HepG2 (cell line): ENCODE data around the gene NSD1. TPM values are rescaled to one million over a fixed set of nuclear protein-coding genes. Genes with fewer than 3 reads are reported as not detected.

Experiments
- ARNTL ChIP-seq: sonication (generic); formaldehyde crosslinking; IDR thresholded peaks from 2 replicates; pipeline ENCODE4 v1.4.0; 2020; ENCODE audit warnings: mild to moderate bottlenecking, missing genetic modification reagents
- CEBPB ChIP-seq: IDR thresholded peaks from 2 replicates; pipeline ENCODE4 v1.6.1; 2011; ENCODE audit warnings: low read depth, low read length, improper control_type of control experiment, borderline replicate concordance
- CENPT ChIP-seq: sonication (generic); formaldehyde crosslinking; IDR thresholded peaks from 2 replicates; pipeline ENCODE4 v1.8.0; 2022; ENCODE audit warnings: low read depth, mild to moderate bottlenecking, moderate library complexity, missing genetic modification reagents
- ELF3 ChIP-seq: IDR thresholded peaks from 2 replicates; pipeline ENCODE4 v1.6.1; 2016; ENCODE audit warnings: missing genetic modification reagents, missing compliant biosample characterization
- EP300 ChIP-seq, 3 experiments: sonication (generic) in 1 of 3; formaldehyde crosslinking in 1 of 3; IDR thresholded peaks; 2 replicates each; pipeline versions ENCODE4 v1.5.1 to v1.6.1; 2011 to 2020; ENCODE audit warnings: low read depth in 2 of 3, low read length in 2 of 3, borderline replicate concordance in 1 of 3, improper control_type of control experiment in 1 of 3, mild to moderate bottlenecking in 1 of 3, missing genetic modification reagents in 1 of 3, moderate library complexity in 1 of 3
- GABPB1 ChIP-seq: IDR thresholded peaks from 2 replicates; pipeline ENCODE4 v1.6.1; 2016; ENCODE audit warnings: mild to moderate bottlenecking, missing genetic modification reagents, moderate library complexity, missing compliant biosample characterization
- GATAD2A ChIP-seq: IDR thresholded peaks from 2 replicates; pipeline ENCODE4 v1.6.1; 2016
- MAX ChIP-seq: IDR thresholded peaks from 2 replicates; pipeline ENCODE4 v1.6.1; 2012; ENCODE audit warnings: inconsistent platforms
- MTA1 ChIP-seq: sonication (generic); formaldehyde crosslinking; IDR thresholded peaks from 2 replicates; pipeline ENCODE4 v1.4.0; 2020; ENCODE audit warnings: missing genetic modification reagents, mild to moderate bottlenecking, borderline replicate concordance
- MTA3 ChIP-seq: sonication (generic); formaldehyde crosslinking; IDR thresholded peaks from 2 replicates; pipeline ENCODE4 v1.4.0; 2020; ENCODE audit warnings: missing genetic modification reagents
- NONO ChIP-seq, 2 experiments: fragments of 450-650 bp in 1 of 2; sonication (generic) in 1 of 2; formaldehyde crosslinking in 1 of 2; IDR thresholded peaks in 1 of 2; conservative IDR thresholded peaks in 1 of 2; 2 replicates each; pipeline versions ENCODE4 v1.6.1 to v1.8.0; 2017 to 2022; ENCODE audit warnings: mild to moderate bottlenecking in 1 of 2, missing genetic modification reagents in 1 of 2, moderate library complexity in 1 of 2
- PRPF4 ChIP-seq: fragments of 200-400 bp; formaldehyde crosslinking; IDR thresholded peaks from 2 replicates; pipeline ENCODE4 v1.6.1; 2016; ENCODE audit warnings: low read length, low read depth; ENCODE audit not compliant: poor library complexity, severe bottlenecking
- RBFOX2 ChIP-seq: fragments of 200-400 bp; formaldehyde crosslinking; IDR thresholded peaks from 2 replicates; pipeline ENCODE4 v1.6.1; 2017; ENCODE audit warnings: low read depth, mild to moderate bottlenecking, low read length
- RBM39 ChIP-seq: fragments of 200-400 bp; formaldehyde crosslinking; IDR thresholded peaks from one replicate; pipeline ENCODE4 v1.6.1; 2018; ENCODE audit warnings: antibody characterized with exemption, mild to moderate bottlenecking, low read depth, low read length; ENCODE audit not compliant: poor library complexity, severe bottlenecking
- SP2 ChIP-seq: sonication (generic); formaldehyde crosslinking; IDR thresholded peaks from 2 replicates; pipeline ENCODE4 v1.5.1; 2020; ENCODE audit warnings: mild to moderate bottlenecking, missing genetic modification reagents
- ZNF318 ChIP-seq: sonication (generic); formaldehyde crosslinking; IDR thresholded peaks from 2 replicates; pipeline ENCODE4 v1.4.0; 2020; ENCODE audit warnings: mild to moderate bottlenecking, missing genetic modification reagents
- ZNF451 ChIP-seq: sonication (generic); formaldehyde crosslinking; IDR thresholded peaks from 2 replicates; pipeline ENCODE4 v1.5.0; 2020; ENCODE audit warnings: mild to moderate bottlenecking, missing genetic modification reagents
- ZNF674 ChIP-seq: sonication (generic); formaldehyde crosslinking; IDR thresholded peaks from 2 replicates; pipeline ENCODE4 v1.5.0; 2020; ENCODE audit warnings: low read depth, mild to moderate bottlenecking, missing genetic modification reagents
- ZNF737 ChIP-seq: sonication (generic); formaldehyde crosslinking; IDR thresholded peaks from 2 replicates; pipeline ENCODE4 v1.5.0; 2020; ENCODE audit warnings: missing genetic modification reagents, mild to moderate bottlenecking, borderline replicate concordance
- polyA plus RNA-seq, 8 experiments: library from polyadenylated mRNA; depleted of rRNA in 3 of 8; stranded (reverse) in 7 of 8; unstranded in 1 of 8; fragments of >200 nt; fragmentation: Illumina TruSeq in 4 of 8; extraction: Trizol in 4 of 8; gene quantifications; 2 replicates each; pipeline versions ENCODE4 v1.2.1 to v1.2.3, GENCODE V29; 2011 to 2016; ENCODE audit warnings: low read depth in 4 of 8, missing spikeins in 1 of 8, mixed read lengths in 1 of 8; ENCODE audit not compliant: insufficient read depth in 1 of 8
- total RNA-seq, 5 experiments: library from RNA; depleted of rRNA; stranded (reverse); fragments of >200 nt; fragmentation: Illumina TruSeq; extraction: Trizol; gene quantifications; 2 replicates each; pipeline ENCODE4 v1.2.3, GENCODE V29; 2016; ENCODE audit warnings: low read depth in 1 of 5

Gene NSD1
- total and polyA plus RNA-seq, 2 of the 13 experiments (the other 11 are each of a cell fraction or from before 2014, with no cell fraction given), result 0.01 to 0.09 TPM

GRCh38 chr5:177094224-177095087 is 39.1 kb upstream of the NSD1 start (continued):
- TF ChIP-seq ZNF674 (CRISPR knock-in tag), result no peak
- 0 out of 2 replicates have a peak, but pooled peaks have one; percentile 35 for TF ChIP-seq ELF3 (CRISPR knock-in tag)
- no peak for TF ChIP-seq NONO (IDR thresholded peaks at IDR 0.05)
- peak; percentile 80 for TF ChIP-seq NONO (CRISPR knock-in tag; conservative IDR thresholded peaks at IDR 0.05)
- TF ChIP-seq ZNF451, result 0 out of 2 replicates have a peak, but pooled peaks have one; percentile 29
- no peak for TF ChIP-seq ZNF737 (CRISPR knock-in tag)
- peak; percentile 58 for TF ChIP-seq RBM39
- no peak for TF ChIP-seq PRPF4
- TF ChIP-seq EP300 (IDR thresholded peaks at IDR 0.05; ENCODE audit: low read depth in 2 of 2, low read length in 2 of 2), result peak in 1 of 2 experiments; percentile 71; a peak in 2 of 4 replicates
- no peak; the same call in 1 of the 2 replicates for TF ChIP-seq EP300 (CRISPR knock-in tag; IDR thresholded peaks at IDR 0.05; ENCODE audit: borderline replicate concordance)
- TF ChIP-seq CEBPB, result peak; percentile 94
- 0 out of 2 replicates have a peak, but pooled peaks have one; percentile 40 for TF ChIP-seq ZNF318 (CRISPR knock-in tag)
- TF ChIP-seq GABPB1, result peak; percentile 48; the same call in 1 of the 2 replicates
- peak; percentile 80; the same call in 1 of the 2 replicates for TF ChIP-seq MTA1 (CRISPR knock-in tag)
- no peak for TF ChIP-seq SP2 (CRISPR knock-in tag)
- no peak for TF ChIP-seq MTA3 (CRISPR knock-in tag)
- TF ChIP-seq CENPT, result no peak
- TF ChIP-seq ARNTL (CRISPR knock-in tag), result peak; percentile 79
- TF ChIP-seq MAX, result peak; percentile 54
- TF ChIP-seq RBFOX2, result peak; percentile 64
- peak; percentile 87 for TF ChIP-seq GATAD2A (CRISPR knock-in tag)
